Measurements from ENCODE around the gene COL4A5. TPM values are rescaled to one million over a fixed set of nuclear protein-coding genes. Genes with fewer than 3 reads are reported as not detected.

COL4A5 gene
- total RNA-seq, 2 experiments from 2014 or later, result not detected

DNA sequence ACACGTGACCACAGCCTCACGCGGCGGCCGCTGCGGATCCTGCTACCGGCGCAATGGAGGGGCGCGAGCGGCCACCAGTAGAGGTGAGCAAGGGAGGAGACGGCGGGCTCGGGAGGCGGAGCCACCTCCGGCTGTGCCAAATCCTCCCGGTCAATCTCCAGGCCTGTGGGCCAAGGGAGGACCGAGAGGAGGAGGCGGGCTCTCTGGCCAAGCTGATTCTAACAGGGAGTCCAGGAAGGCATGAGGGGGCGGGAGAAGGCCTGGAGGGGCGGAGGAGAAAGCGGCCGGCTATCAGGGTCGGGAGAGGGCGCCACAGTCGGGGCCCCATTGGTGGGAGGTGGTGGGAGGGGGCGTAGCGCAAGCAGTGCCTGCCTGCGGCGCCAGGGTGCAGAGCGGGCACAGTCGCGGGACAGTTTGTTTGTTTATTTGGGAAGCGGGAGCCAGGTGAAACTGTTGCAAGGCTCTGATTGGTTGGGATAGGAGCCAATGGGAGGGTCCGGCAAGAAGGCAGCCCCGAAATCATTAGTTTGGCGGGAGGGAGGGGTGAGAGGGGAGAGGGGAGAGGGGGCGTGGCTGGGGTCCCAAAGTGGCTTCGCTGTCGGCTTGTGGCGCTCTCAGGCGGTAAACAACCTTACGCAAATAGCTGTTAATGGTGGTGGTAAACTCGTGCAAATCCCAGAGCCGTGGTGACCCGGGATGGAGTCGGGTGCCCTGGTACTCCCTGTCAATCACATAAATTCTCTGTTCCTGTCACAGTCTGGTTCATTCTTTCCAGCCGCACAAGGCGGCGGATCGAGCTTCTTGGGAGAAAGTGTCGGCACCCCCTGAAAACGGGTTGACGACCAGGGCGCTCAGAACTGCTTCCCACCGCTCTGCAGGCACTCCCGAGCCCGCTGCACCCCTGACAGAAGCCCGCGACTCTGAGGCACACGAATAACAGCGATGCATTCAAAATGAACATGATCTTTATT is 297.2 kb downstream of the COL4A5 start, which contains the start of gene IRS4:
Gene IRS4, minus strand, starts transcription at position 55 of the 971 bp plus-strand sequence.
- H3K27me3 ChIP-seq (ENCODE audit: control insufficient read depth in 1 of 2, insufficient read depth in 2 of 2, low read length in 2 of 2), result peaks cover 13 to 28% of the 10 kb centered on the region in 2 experiments
- Mint-ChIP-seq H3K27me3 (peaks cover 38% of the 10 kb centered on the region), H3K4me3 (no peak within 1 kb of the TSS), H3K9me3 (no peaks in the 10 kb centered on the region), H3K27ac (no peak within 1 kb of the TSS), H3K4me1 (ENCODE audit: low read depth) (no peaks in the 10 kb centered on the region), H3K36me3 (ENCODE audit: low read depth) (no peaks in the 10 kb centered on the region)
- TF ChIP-seq, protein P1, sequence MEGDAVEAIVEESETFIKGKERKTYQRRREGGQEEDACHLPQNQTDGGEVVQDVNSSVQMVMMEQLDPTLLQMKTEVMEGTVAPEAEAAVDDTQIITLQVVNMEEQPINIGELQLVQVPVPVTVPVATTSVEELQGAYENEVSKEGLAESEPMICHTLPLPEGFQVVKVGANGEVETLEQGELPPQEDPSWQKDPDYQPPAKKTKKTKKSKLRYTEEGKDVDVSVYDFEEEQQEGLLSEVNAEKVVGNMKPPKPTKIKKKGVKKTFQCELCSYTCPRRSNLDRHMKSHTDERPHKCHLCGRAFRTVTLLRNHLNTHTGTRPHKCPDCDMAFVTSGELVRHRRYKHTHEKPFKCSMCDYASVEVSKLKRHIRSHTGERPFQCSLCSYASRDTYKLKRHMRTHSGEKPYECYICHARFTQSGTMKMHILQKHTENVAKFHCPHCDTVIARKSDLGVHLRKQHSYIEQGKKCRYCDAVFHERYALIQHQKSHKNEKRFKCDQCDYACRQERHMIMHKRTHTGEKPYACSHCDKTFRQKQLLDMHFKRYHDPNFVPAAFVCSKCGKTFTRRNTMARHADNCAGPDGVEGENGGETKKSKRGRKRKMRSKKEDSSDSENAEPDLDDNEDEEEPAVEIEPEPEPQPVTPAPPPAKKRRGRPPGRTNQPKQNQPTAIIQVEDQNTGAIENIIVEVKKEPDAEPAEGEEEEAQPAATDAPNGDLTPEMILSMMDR (IDR thresholded peaks at IDR 0.05), result no peak
- intact Hi-C loops (cut with DNase I, micrococcal nuclease), result no loop called here
- no peak within 1 kb of the TSS for H3K4me3 ChIP-seq (ENCODE audit: low read length)
- POLR2A ChIA-PET, result no interaction called here
- no peak within 1 kb of the TSS for H3K27ac ChIP-seq (ENCODE audit: low read depth in 1 of 2, low read length in 2 of 2)
- H3K36me3 ChIP-seq (ENCODE audit: insufficient read depth, low read length), result no peaks in the 10 kb centered on the region
- ATAC-seq (ENCODE audit: poor library complexity) (no peak), DNase-seq (no peak)
- H3K9me3 ChIP-seq (ENCODE audit: control insufficient read depth in 1 of 2, insufficient read depth in 1 of 2, low read length in 2 of 2), result peaks cover 0 to 13% of the 10 kb centered on the region in 2 experiments
- no peaks in the 10 kb centered on the region for H3K4me1 ChIP-seq (ENCODE audit: insufficient read depth, low read length)
- CTCF ChIA-PET, result no interaction called here

DNA sequence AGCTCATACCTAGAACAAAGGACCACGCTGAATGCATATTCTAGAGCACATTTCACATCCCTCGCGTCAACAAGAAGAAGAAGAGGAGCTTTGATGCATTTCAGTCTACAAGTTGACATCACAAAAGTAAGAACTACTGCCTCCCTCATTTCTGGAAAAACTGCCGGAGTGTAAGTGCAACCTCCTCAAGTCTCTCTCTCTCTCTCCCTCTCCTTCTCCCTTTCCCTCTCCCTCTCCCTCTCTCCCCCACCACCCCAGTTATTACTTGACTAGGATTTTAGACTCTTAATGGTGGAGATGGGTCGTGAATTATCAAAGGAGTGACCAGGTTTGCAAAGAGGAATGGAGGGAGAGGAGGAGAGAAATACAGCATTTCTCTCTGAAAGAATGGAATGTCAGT is 298.1 kb downstream of the COL4A5 start:
- Mint-ChIP-seq H3K27me3 (peaks cover 38% of the 10 kb centered on the region), H3K4me1 (ENCODE audit: low read depth) (no peaks in the 10 kb centered on the region), H3K27ac (no peak overlapping the region), H3K4me3 (no peak overlapping the region), H3K36me3 (ENCODE audit: low read depth) (no peaks in the 10 kb centered on the region), H3K9me3 (no peaks in the 10 kb centered on the region)
- CTCF ChIA-PET, result no interaction called here
- H3K36me3 ChIP-seq (ENCODE audit: insufficient read depth, low read length), result no peaks in the 10 kb centered on the region
- no peak overlapping the region for H3K4me3 ChIP-seq (ENCODE audit: low read length)
- intact Hi-C loops (cut with DNase I, micrococcal nuclease), result no loop called here
- no peaks in the 10 kb centered on the region for H3K4me1 ChIP-seq (ENCODE audit: insufficient read depth, low read length)
- peaks cover 0 to 9% of the 10 kb centered on the region in 2 experiments for H3K9me3 ChIP-seq (ENCODE audit: control insufficient read depth in 1 of 2, insufficient read depth in 1 of 2, low read length in 2 of 2)
- POLR2A ChIA-PET, result no interaction called here
- H3K27ac ChIP-seq (ENCODE audit: low read depth in 1 of 2, low read length in 2 of 2), result no peak overlapping the region
- ATAC-seq (ENCODE audit: poor library complexity), result no peak
- peaks cover 13 to 28% of the 10 kb centered on the region in 2 experiments for H3K27me3 ChIP-seq (ENCODE audit: control insufficient read depth in 1 of 2, insufficient read depth in 2 of 2, low read length in 2 of 2)
- TF ChIP-seq, protein P1 (IDR thresholded peaks at IDR 0.05), result no peak
- no peak for DNase-seq

DNA sequence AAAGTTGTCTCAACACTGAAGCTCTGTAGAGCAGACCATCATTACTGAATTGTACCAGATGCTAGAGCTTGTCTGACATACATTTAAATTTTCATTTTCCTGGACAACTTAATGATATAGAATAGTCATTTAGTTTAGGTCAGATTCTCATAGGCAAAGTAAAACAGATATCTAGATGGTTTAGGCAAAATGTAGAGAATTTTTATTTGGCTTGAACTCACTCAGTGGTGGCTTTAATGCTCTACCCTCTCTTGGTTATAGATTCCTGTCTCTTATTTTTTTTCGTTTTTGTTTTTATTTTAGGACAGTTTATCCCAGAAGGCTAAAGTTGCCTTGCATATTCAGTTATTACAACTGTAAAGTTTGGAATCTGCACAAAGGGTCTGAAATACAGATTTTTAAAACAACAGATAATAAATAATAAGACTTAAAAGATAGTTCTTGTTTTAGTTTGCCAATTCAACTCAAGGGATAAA is 300.7 kb downstream of the COL4A5 start:
- Mint-ChIP-seq H3K27ac (no peak overlapping the region), H3K4me1 (ENCODE audit: low read depth) (no peaks in the 10 kb centered on the region), H3K27me3 (peaks cover 17% of the 10 kb centered on the region), H3K9me3 (no peaks in the 10 kb centered on the region), H3K4me3 (no peak overlapping the region), H3K36me3 (ENCODE audit: low read depth) (no peaks in the 10 kb centered on the region)
- Histone ChIP-seq H3K9me3 (ENCODE audit: control insufficient read depth in 1 of 2, insufficient read depth in 1 of 2, low read length in 2 of 2) (peaks cover 0 to 7% of the 10 kb centered on the region in 2 experiments), H3K27me3 (ENCODE audit: control insufficient read depth in 1 of 2, insufficient read depth in 2 of 2, low read length in 2 of 2) (peaks cover 9 to 15% of the 10 kb centered on the region in 2 experiments), H3K4me3 (ENCODE audit: low read length) (no peak overlapping the region), H3K27ac (ENCODE audit: low read depth in 1 of 2, low read length in 2 of 2) (no peak overlapping the region), H3K4me1 (ENCODE audit: insufficient read depth, low read length) (no peaks in the 10 kb centered on the region), H3K36me3 (ENCODE audit: insufficient read depth, low read length) (no peaks in the 10 kb centered on the region)
- POLR2A ChIA-PET, result no interaction called here
- DNase-seq (no peak), ATAC-seq (ENCODE audit: poor library complexity) (no peak)
- TF ChIP-seq, protein P1 (IDR thresholded peaks at IDR 0.05), result no peak
- intact Hi-C loops (cut with DNase I, micrococcal nuclease), result no loop called here
- CTCF ChIA-PET, result no interaction called here

Other genes starting within 250 kb of the COL4A5 start
- gene COL4A6, start 1.4 kb upstream of the COL4A5 start, total RNA-seq, result not detected